ENCODE measurements around the gene NCOA3.

The NCOA3 gene

DNA sequence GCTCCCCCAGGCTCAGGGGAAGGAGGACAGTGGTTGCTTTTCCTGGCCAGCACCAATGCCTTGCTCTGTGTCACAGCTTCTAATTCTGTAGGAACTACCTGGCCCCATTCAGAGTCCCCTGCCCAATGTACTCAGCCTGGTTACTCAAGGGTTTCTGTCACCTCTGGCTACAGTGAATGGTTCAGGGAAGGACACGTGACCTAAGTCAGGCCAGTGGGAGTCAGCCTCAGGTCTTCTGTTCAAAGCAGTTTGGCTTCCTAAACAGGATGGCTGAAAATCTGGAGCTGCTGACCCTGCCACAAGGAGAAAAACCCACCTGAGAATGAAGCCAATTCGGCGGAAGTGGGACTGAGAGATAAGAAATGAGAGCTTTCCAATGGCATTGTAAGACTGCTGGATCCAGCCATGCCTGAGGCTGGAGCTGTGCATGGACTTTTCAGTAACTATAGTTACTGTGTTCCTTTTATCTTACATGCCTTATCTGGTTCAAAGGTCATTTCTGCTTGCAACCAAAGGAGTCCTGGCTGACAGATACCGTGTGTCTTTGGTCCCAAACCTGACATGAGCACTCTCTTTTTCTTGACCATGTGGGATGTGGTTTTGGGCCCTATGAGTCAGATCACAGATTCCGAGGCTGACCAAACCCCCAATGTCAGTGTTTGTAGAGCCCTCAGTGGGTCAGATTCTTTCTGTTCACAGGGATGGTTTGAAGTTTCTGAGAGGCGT is 179.3 kb downstream of the NCOA3 start:
- no peak for DNase-seq (ENCODE audit: low read depth)

DNA sequence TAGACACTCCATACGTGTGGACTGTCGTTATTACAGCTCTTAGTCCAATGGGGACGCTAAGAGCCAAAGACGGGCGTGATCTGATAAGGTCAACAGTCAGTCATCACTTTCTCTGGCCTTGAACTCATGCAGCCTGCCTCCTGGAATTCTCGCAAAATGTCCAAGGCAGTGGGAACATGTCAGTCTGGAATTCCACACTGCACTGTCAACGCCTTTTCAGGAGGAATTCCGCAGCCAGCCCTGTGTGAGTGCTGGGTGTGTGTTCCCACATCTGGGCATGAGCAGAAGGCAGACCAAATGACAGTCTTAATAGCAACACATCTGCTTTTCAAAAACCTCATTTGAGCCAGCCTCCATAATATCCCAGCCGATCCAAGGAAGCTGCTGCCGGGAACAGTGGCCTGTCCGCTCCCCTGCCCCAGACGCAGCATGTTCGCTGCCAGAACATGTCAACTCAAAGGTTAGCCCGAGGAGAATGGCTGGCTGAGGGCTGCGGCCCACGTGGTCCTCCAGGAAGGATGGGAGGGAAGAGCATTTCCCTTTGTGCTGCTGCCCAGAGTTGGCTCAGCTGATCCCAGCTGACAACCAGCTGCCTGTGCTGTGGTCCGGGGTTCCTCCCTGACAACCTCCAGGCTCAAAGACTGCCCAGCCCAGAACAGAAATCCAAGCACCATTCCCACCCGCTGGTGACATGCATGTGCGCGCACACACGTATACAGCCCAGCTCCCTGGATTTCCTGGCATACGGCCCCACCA is 180.5 kb downstream of the NCOA3 start:
- no peak for DNase-seq (ENCODE audit: low read depth)

DNA sequence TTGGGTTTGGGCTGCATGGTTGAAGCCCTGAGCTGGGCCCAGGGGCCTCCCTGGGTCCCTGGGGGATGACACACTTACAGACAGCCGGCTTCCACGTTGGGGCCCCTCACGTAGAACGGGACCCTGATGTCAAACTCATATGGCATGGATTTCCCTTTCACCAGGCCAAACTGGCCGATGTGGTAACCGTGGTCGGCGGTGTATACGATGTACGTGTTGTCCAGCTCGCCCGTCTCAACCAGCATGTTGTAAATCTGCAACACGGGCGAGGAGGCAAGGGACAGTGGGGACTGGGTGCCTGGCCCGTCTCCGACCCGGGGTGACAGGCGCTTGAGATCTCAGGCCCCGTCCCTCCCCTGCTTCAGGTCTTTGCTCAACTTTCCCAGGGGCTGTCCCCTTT is 181.2 kb downstream of the NCOA3 start:
- DNase-seq (ENCODE audit: low read depth): no peak

DNA sequence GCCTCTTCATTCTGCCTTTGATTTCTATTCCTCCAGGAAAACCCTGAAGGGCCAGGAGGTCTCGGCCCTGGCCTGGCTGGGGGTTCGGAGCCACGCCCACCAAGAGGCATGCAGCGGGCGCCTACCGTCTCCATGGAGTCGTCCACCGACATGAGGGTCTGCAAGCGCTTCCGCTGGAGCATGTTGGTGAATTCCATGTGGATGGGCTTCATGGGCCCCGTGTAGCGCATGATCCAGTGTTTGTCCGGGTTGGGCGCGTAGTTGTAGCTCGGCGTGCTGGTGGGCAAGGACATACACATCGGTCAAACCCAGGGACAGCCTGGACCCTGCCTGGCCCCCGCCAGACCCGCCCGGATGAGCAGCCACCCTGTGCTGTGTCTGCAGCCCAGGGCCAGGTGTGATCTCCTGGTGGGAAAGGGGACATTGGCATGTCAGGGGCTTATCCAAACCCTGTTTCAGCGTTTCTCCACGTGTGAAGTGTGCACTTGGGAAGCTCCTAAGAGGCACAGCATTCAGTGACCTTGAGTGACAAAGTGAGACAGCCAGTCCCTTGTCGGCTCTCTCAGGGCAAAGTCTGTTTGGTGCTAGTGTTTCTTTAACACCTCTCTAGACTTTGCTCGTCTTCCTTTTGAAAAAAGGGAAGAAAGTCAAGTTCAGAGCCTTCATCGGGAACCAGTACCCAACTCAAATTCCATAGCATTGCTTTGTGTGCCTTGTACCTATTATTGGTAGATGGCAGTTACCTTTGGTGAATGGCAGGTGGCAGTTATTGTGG is 182.8 kb downstream of the NCOA3 start:
- no peak for DNase-seq (ENCODE audit: low read depth)

DNA sequence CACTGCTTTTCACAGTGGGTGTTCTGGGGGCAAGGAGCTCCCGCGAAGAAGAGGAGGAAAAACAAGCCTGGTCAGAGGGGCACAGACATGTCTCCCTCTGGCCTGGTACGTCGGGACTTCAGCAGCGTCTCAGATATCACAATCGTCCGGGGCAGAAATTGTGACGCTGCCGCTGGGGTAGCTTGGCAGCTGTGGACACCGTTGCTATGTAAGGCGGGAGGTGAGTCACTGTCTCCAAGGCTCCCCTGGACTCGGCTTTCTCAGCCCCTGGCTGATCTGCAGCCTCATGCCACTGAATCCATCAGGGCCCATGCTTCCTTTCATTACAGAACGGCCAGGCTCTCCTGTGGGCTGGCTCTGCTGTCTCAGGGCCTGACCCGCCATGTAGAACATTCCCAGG is 184.9 kb downstream of the NCOA3 start:
- no peak for DNase-seq (ENCODE audit: low read depth)

DNA sequence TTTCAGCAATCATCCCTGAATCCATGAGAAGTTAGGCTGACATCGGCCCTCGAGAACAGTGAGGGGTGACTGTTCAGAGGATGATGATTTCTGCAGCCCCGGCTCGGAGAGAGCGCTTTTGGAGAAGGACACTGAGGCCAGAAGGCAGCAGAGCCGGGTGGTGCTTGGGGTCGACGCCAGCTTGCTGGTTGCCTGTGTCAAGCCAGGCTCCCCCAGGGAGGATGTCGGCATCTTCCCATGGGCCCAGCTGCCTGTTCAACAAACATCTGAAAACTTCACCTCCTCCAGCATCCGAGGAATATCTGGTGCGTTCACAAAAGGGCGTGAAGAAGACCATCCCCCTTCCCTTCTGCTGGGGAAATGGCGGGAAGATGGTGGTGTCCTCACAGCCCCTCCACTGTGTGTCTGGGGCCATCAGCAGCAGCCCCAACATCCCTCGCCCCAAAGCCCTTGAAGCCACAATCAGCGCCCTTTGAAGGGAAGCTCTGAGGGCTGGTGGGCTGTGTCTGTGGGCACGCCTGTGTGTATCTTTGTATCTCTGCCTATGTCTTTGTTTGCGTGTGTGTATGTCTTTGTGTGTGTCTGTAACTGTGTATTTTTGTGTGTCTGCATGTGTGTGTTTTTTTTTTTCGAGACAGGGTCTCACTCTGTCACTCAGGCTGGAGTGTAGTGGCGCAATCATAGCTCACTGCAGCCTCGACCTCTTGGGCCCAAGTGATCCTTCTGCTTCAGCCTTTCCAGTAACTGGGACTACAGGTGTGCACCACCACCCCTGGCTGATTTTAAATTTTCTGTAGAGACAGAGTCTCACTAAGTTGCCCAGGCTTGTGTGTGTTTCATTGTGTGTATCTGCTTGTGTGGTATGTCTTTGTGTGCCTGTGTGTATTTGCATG is 185.7 kb downstream of the NCOA3 start:
- DNase-seq (ENCODE audit: low read depth): no peak

DNA sequence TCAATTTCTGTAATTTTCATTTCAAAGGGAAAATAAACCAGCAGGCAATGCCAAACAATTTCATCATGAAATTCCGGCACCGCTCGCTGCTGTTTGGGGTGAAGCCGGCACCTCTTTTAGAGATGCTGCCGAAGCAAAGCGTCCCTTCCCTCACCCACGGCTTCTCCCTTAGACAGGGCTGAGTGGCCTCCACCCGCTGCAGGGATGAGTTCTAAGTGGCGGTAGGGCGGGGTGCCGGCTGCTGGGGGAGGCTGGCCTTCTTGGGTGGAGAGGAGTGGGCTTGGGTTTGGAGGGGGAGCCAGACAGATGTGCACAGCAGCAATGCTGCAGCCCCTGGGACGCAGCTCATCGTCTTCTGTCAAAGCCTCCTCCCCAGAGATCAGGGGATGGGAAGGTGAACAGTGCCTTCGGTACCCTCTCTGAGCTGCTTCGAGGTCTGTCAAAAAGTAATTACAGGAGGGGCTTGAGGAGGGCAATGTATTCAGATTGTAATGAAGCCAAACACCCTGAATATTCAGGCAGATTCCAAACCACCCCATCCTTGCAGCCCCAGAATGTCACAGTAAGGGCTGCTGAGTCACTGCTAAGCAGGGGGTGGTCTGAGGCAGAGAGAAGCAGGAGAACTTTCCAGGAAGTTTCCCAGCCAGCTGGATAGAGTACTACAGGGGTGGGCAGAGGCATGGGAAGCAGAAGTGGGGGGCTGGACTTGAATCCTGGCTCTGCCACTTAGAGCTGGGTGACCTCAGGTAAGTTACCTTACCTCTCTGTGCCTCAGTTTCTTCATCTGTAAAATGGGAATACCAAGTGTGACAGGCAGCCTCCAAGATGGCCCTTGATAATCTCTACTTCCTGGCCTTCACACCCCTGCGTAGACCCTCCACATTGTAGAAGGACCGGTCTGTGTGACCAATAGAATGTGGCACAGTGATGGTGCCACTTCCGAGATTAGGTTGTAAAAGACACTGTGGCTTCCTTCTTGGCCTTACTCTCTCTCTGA is 187.0 kb downstream of the NCOA3 start:
- no peak for DNase-seq (ENCODE audit: low read depth)

DNA sequence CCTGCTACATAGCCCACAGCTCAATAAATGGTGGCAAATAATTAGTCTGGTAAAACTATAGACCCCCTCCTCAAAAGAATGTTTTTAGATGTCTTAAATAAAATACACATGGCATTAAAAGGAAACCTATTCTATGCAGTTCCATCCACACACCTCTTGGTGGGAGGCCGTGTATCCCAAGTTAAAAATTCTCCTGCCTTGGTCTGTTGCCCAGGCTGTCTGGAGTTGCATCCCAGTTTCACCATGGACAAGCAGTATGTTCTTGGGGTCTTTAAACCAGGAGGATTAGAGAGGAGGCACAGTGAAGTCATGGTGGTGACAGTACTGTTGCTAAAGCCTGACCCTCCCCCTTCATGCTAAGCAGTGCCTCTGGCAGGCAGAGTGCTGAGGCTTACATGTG is 188.0 kb downstream of the NCOA3 start:
- no peak for DNase-seq (ENCODE audit: low read depth)

DNA sequence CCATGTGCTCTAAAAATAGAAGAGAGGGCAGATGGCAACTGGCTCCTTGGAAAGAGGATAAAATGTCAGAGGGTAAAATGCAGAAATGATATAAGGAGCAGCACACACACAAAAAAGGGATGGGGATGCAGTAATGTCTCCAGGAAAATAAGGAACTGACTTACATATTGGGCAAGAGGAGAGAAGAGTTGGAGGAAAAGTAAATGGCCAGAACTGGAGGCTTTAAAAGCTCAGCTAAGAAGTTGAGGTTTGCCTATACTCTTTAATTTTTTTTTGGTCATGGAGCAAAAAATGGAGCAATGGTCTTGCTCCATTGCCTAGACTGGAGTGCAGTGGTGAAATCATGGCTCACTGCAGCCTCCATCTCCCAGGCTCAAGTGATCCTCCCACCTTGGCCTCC is 189.9 kb downstream of the NCOA3 start:
- DNase-seq (ENCODE audit: low read depth): no peak

DNA sequence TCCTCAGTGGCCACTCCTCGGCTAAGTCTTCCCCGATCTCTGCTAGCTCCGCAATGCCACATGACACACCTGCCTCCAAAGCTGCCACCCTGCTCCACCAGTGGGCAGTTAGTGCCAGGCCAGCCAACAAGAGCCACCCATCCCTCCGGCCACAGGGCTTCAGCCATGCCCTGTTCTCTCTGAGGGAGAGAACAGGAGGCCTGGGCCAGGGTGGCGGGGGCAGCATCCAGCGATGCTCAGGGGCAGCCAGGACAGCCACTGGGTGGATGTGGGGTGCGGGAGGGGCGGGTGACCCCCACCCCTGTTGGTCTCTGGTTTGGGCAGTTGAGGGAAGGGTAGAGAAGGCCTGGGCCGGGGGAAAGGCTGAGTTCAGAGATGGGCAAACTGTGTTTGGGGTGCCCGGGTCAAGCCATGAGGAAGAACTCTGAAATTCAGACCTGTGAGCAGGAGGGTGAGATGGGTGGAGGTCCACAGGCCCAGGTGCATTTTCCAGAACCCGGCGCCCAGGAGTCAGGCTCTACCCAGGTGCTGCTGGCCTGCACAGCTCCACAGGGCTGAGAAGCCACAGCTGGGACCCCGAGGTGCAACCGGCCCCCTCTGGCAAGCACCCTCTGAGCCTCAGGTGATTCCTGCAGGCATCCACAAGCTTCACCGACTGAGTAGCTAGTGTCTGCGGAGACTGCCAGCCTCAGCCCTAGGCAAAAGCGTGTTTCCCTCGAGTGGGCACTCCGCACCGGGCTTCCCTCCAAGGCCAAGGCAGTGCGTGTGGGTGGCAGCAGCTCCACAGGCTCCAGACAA is 192.5 kb downstream of the NCOA3 start:
- no peak for DNase-seq (ENCODE audit: low read depth)

DNA sequence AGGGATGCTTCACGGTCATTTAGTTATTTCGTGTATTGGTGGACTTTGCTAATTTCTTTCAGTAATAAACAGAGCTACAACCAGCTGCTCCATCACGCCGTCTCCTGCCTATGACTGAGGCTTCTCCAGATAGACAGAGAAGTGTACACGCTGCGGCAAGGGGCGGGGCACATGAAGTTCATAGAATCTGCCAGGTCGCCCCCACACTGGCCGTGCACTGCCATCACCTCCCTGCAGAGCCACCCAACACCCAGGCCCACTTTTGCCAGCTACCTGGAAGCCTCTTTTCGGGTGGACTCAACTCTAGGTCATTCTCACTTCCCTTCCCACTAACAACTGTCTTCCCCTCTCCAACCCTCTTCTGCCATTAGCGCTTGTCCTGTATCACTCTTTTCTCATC is 195.2 kb downstream of the NCOA3 start:
- no peak for DNase-seq (ENCODE audit: low read depth)

DNA sequence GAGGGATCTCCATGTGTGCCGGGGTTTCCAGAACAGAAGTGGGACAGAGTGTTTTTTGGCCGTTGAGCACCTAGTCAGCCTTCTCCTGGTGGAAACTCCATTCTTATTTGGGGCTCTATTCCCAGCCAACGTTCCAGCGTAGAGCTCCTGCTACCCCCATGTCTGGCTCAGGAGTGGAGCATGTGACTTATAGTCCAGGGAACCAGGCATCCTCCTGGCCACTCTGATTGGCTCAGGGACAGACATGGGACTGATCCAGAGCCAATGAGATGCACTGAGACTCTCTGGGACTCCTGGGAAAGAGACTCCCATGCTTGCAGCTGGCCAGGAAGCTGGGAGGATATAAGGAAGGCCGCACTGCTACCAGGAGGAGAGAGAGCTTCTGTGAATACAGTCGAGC is 196.5 kb downstream of the NCOA3 start:
- no peak for DNase-seq (ENCODE audit: low read depth)

DNA sequence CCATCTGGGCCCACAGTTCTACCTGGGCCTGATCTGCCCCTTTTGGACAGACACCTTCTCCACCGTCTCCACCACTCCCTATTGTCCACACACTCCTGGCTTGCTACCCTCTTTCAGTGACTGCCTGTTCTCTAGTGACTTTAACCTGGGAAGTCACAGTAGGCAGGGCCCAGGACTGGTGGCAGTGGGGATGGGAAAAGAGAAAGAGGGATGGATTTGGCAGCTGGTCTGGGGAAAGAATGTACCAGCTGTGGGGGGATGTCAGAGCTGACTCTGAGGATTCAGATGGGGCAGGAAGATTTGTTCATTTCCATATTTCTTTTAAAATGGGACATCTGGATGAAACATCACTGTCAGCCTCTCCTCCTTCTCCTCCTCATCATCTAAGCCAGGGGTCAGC is 198.1 kb downstream of the NCOA3 start:
- no peak for DNase-seq (ENCODE audit: low read depth)

DNA sequence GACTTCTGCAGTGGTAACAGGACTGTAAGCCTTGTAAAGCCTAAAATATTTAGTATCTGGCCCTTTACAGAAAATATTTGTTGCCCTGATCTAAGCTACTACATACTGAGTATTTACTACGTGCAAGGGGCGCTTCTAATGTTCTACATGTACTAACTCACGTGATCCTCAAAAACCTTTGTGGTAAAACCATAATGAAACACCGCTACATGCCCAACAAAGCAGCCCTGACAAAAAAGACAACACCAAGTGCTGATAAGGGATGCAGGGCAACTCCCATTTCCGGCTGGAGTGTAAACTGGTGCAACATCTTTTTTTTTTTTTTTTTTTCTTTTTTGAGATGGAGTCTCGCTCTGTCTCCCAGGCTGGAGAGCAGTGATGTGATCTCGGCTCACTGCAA is 198.6 kb downstream of the NCOA3 start:
- DNase-seq (ENCODE audit: low read depth): no peak

DNA sequence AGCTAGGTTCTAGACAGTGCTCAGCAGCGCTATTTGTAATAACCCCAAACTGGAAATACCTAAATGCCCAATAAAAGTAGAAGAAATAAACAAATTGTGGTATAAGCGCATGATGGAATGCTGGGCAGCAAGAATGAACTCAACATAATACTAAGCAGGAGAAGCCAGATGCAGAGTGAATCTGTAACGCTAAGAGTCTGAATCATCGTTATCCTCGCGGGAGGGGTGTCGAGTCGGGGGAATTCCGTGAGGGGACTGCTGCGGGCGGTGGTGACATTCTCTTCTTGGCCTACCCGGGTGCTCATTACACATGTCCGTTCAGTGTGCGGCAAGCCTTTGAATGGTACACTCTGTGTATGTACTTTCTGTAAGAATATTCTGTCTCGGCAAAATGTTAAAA is 199.9 kb downstream of the NCOA3 start:
- no peak for DNase-seq (ENCODE audit: low read depth)

DNA sequence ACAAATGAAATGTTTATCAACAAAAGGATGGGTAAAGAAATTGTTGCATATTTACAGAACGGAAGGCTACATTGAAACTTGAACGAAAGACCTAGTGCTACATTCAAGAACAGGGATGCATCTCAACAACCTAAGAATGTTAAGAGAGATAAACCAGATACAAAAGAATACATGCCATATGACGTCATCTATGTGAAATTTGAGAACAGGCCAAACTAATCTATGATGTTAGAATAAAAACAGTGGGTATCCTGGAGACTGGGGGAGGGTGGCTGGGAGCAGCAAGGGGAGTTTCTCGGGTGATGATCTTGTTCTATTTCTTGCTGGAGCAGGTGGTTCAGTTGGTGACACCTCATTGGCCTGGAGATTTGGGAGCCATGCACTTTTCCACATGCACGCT is 202.1 kb downstream of the NCOA3 start:
- DNase-seq (ENCODE audit: low read depth): no peak

DNA sequence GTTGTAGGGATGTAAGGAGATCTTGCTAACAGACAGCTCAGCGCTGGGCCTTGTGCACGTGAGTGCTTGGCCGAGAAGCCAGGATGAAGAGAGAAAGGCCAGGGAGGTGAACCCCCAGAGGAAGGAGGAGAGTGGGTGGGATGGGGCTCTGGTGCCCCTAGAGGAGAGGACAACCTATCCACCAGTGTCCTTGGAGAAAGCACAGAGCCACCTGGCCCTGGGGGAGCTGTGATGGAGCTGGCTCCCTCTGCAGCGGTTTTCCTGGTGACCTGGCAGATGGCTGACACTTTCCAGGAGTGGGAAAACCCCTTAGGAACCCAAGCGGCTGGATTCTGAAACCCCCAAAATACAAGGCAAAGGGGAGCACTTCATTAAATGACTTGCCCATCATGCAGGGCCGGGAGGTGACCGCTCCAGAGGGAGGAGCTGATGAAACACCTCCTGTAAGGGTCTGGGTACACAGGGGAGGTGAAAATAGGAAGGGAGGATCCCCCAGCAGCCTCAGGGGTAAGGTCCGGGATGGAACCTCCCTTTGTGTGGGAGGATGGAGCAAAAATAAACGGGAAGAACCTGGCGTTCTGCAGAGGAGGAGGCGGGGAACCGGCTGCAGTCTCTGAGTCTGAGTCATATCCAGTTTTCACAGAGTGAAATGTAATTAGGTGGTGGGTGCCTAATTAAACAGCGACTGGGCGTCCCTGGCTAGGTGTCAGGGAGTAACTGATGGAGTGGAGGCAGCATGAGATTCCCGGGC is 203.2 kb downstream of the NCOA3 start:
- no peak for DNase-seq (ENCODE audit: low read depth)

DNA sequence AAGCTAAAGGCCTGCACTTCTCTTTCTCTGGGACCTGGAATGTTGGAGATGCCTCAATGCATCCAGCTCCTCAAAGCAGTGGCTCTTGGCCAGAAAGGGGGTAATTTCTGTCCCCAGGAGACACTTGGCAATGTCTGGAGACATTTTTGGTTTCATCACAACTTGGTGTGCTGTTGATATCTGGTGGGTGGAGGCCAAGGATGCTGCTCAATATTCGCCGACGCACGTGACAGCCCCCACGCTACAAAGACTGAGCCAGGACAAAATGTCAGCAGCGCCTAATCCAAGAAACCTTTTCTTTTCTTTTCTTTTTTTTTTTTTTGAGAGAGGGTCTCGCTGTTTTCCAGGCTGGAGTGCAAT is 203.8 kb downstream of the NCOA3 start:
- DNase-seq (ENCODE audit: low read depth): no peak

DNA sequence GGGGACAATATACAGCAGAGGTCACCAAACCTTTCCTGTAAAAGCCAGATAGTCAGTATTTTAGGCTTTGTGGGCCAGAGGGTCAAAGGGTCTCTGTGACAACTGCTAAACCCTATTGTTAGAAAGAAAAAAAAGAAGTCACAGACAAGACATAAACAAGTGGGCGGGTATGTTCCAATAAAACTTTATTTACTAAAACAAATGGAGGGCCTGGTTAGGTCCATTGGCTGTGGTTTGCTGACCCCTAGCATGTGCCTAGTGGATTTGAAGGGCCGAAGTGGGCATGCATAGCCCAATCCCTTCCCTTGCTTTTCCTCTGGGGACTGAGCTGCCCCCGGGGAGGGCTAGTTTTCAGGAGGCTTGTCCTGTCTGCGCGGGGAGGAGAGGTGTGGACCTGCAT is 204.7 kb downstream of the NCOA3 start:
- DNase-seq (ENCODE audit: low read depth): no peak
